ENCODE results near the gene KCNN3. TPM values are rescaled to one million over a fixed set of nuclear protein-coding genes. Genes with fewer than 3 reads are reported as not detected.

Gene KCNN3
- total RNA-seq, 2 donors from 2014 or later, result 0.12 to 0.29 TPM

GRCh38 chr1:154764773-154765172 is 105.3 kb downstream of the KCNN3 start:
- no peaks in the 10 kb centered on the region for H3K9me3 ChIP-seq (ENCODE audit: control insufficient read depth, low read length, poor library complexity, severe bottlenecking)
- peaks cover 2% of the 10 kb centered on the region for H3K4me1 Mint-ChIP-seq
- no peaks in the 10 kb centered on the region for H3K36me3 Mint-ChIP-seq (ENCODE audit: low read depth)
- no peak overlapping the region for H3K4me3 Mint-ChIP-seq
- DNase-seq (no peak), ATAC-seq (no peak)
- no peak overlapping the region for H3K27ac Mint-ChIP-seq
- peaks cover 35% of the 10 kb centered on the region for H3K27me3 Mint-ChIP-seq

DNA sequence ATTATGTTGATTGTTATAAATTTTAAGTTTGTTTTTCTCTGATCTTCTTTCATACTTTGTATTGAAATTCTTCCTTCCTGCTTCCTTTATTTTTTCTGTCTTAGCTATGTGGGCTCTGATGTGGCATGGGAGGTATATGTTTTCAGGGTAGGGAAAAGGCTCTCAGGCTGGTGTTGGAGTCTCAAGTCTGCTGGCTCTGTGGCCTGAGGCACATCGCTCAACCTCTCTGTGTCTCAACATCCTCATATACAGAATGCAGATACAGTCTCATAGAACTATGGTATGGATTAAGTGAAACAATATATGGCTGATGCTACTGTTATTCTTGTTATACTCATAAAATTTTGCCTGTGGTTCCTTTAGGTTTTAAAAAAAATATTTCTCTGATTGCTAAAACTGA is 105.9 kb downstream of the KCNN3 start:
- H3K4me1 Mint-ChIP-seq, result peaks cover 6% of the 10 kb centered on the region
- DNase-seq (no peak), ATAC-seq (no peak)
- no peak overlapping the region for H3K4me3 Mint-ChIP-seq
- peaks cover 35% of the 10 kb centered on the region for H3K27me3 Mint-ChIP-seq
- H3K27ac Mint-ChIP-seq, result no peak overlapping the region
- no peaks in the 10 kb centered on the region for H3K36me3 Mint-ChIP-seq (ENCODE audit: low read depth)
- H3K9me3 ChIP-seq (ENCODE audit: control insufficient read depth, low read length, poor library complexity, severe bottlenecking), result no peaks in the 10 kb centered on the region

GRCh38 chr1:154760469-154760933 is 109.6 kb downstream of the KCNN3 start:
- Mint-ChIP-seq H3K4me3 (peak overlapping the region; percentile 43), H3K27ac (no peak overlapping the region), H3K36me3 (ENCODE audit: low read depth) (no peaks in the 10 kb centered on the region), H3K4me1 (peaks cover 9% of the 10 kb centered on the region), H3K27me3 (peaks cover 27% of the 10 kb centered on the region)
- peak; percentile 99 for ATAC-seq
- no peaks in the 10 kb centered on the region for H3K9me3 ChIP-seq (ENCODE audit: control insufficient read depth, low read length, poor library complexity, severe bottlenecking)
- peak; percentile 70 to 84 (median 82) for DNase-seq

GRCh38 chr1:154759793-154760192 is 110.3 kb downstream of the KCNN3 start:
- ATAC-seq (no peak), DNase-seq (no peak)
- H3K4me1 Mint-ChIP-seq, result peaks cover 11% of the 10 kb centered on the region
- no peak overlapping the region for H3K4me3 Mint-ChIP-seq
- no peak overlapping the region for H3K27ac Mint-ChIP-seq
- H3K36me3 Mint-ChIP-seq (ENCODE audit: low read depth), result no peaks in the 10 kb centered on the region
- H3K27me3 Mint-ChIP-seq, result peaks cover 20% of the 10 kb centered on the region
- H3K9me3 ChIP-seq (ENCODE audit: control insufficient read depth, low read length, poor library complexity, severe bottlenecking), result no peaks in the 10 kb centered on the region

GRCh38 chr1:154759196-154759595 is 110.9 kb downstream of the KCNN3 start:
- no peak for DNase-seq
- H3K9me3 ChIP-seq (ENCODE audit: control insufficient read depth, low read length, poor library complexity, severe bottlenecking), result no peaks in the 10 kb centered on the region
- Mint-ChIP-seq H3K4me1 (peaks cover 11% of the 10 kb centered on the region), H3K4me3 (peak overlapping the region; percentile 55), H3K27ac (no peak overlapping the region), H3K27me3 (peaks cover 17% of the 10 kb centered on the region), H3K36me3 (ENCODE audit: low read depth) (no peaks in the 10 kb centered on the region)
- no peak for ATAC-seq

DNA sequence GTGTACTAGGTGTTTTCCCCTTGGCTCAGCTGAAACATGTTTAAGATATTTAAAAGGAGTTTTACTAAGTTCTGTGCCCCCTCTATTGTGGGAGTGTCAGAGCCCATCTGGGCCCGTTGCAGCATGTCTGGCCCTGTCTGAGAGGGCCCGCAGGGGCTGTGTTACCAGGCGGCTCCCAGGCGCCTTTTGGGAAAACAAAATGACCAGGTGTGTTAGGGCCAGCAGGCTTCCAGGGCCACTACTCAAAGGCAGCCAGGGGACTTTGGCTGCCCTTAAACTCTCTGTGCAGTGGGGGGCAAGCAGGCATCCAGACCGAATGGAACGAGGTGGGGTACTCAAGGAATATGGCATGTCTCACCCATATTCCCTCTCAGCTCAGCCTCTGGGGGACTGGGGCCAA is 111.7 kb downstream of the KCNN3 start:
- Mint-ChIP-seq H3K36me3 (ENCODE audit: low read depth) (no peaks in the 10 kb centered on the region), H3K4me3 (no peak overlapping the region), H3K4me1 (peaks cover 11% of the 10 kb centered on the region), H3K27ac (no peak overlapping the region), H3K27me3 (peaks cover 20% of the 10 kb centered on the region)
- DNase-seq, result no peak
- H3K9me3 ChIP-seq (ENCODE audit: control insufficient read depth, low read length, poor library complexity, severe bottlenecking), result no peaks in the 10 kb centered on the region
- ATAC-seq, result no peak

GRCh38 chr1:154756793-154757548 is 113.1 kb downstream of the KCNN3 start:
- no peaks in the 10 kb centered on the region for H3K36me3 Mint-ChIP-seq (ENCODE audit: low read depth)
- ATAC-seq (no peak), DNase-seq (no peak)
- no peak overlapping the region for H3K27ac Mint-ChIP-seq
- H3K4me1 Mint-ChIP-seq, result peaks cover 11% of the 10 kb centered on the region
- H3K4me3 Mint-ChIP-seq, result no peak overlapping the region
- H3K9me3 ChIP-seq (ENCODE audit: control insufficient read depth, low read length, poor library complexity, severe bottlenecking), result no peaks in the 10 kb centered on the region
- peaks cover 19% of the 10 kb centered on the region for H3K27me3 Mint-ChIP-seq

- no peaks in the 10 kb centered on the region for H3K36me3 Mint-ChIP-seq (ENCODE audit: low read depth)
- no peak for DNase-seq
- H3K4me1 Mint-ChIP-seq, result peaks cover 11% of the 10 kb centered on the region
- H3K27ac Mint-ChIP-seq, result no peak overlapping the region
- H3K27me3 Mint-ChIP-seq, result peaks cover 28% of the 10 kb centered on the region
- no peak for ATAC-seq
- H3K4me3 Mint-ChIP-seq, result no peak overlapping the region
- no peaks in the 10 kb centered on the region for H3K9me3 ChIP-seq (ENCODE audit: control insufficient read depth, low read length, poor library complexity, severe bottlenecking)
Measured at GRCh38 chr1:154755858-154756730, 114.0 kb downstream of the KCNN3 start.

- no peak overlapping the region for H3K27ac Mint-ChIP-seq
- no peak for DNase-seq
- no peak overlapping the region for H3K4me3 Mint-ChIP-seq
- H3K27me3 Mint-ChIP-seq, result peaks cover 39% of the 10 kb centered on the region
- no peak for ATAC-seq
- no peaks in the 10 kb centered on the region for H3K36me3 Mint-ChIP-seq (ENCODE audit: low read depth)
- no peaks in the 10 kb centered on the region for H3K9me3 ChIP-seq (ENCODE audit: control insufficient read depth, low read length, poor library complexity, severe bottlenecking)
- peaks cover 6% of the 10 kb centered on the region for H3K4me1 Mint-ChIP-seq
Measured at GRCh38 chr1:154753426-154753825, 116.7 kb downstream of the KCNN3 start.

GRCh38 chr1:154752273-154753030 is 117.6 kb downstream of the KCNN3 start:
- ATAC-seq (no peak), DNase-seq (no peak)
- H3K9me3 ChIP-seq (ENCODE audit: control insufficient read depth, low read length, poor library complexity, severe bottlenecking), result no peaks in the 10 kb centered on the region
- Mint-ChIP-seq H3K27me3 (peaks cover 41% of the 10 kb centered on the region), H3K4me3 (no peak overlapping the region), H3K36me3 (ENCODE audit: low read depth) (no peaks in the 10 kb centered on the region), H3K4me1 (peaks cover 16% of the 10 kb centered on the region), H3K27ac (no peak overlapping the region)

DNA sequence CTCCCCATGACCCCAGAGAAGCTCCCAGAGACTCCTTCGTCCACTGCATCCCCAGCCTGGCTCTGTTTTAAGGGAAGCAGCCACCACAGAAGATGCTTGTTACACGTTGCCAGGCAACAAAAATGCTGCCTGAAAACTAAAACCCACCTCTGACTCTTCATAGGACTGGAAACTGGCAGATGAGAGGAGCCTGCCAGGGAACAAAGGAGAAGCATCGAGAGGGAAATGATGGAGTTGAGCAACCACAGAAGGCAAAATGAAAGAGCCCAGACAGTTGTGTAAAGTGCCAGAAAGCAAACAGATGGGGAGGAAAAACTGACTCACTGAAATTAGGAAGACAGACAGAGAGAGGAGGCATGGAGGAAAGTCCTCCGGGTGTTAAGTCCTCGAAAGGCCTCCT is 118.4 kb downstream of the KCNN3 start:
- Mint-ChIP-seq H3K36me3 (ENCODE audit: low read depth) (no peaks in the 10 kb centered on the region), H3K27ac (no peak overlapping the region), H3K4me1 (peaks cover 22% of the 10 kb centered on the region), H3K27me3 (peaks cover 46% of the 10 kb centered on the region), H3K4me3 (no peak overlapping the region)
- ATAC-seq, result no peak
- DNase-seq, result no peak
- no peaks in the 10 kb centered on the region for H3K9me3 ChIP-seq (ENCODE audit: control insufficient read depth, low read length, poor library complexity, severe bottlenecking)

- no peak overlapping the region for H3K27ac Mint-ChIP-seq
- DNase-seq, result no peak
- H3K4me1 Mint-ChIP-seq, result peaks cover 29% of the 10 kb centered on the region
- ATAC-seq, result no peak
- no peak overlapping the region for H3K4me3 Mint-ChIP-seq
- peaks cover 49% of the 10 kb centered on the region for H3K27me3 Mint-ChIP-seq
- no peaks in the 10 kb centered on the region for H3K9me3 ChIP-seq (ENCODE audit: control insufficient read depth, low read length, poor library complexity, severe bottlenecking)
- no peaks in the 10 kb centered on the region for H3K36me3 Mint-ChIP-seq (ENCODE audit: low read depth)
Measured at GRCh38 chr1:154750681-154751665, 119.1 kb downstream of the KCNN3 start.

Data from T-helper 17 cell (primary cell).